ENCODE results near the gene CLRN3. TPM values are rescaled to one million over a fixed set of nuclear protein-coding genes. Genes with fewer than 3 reads are reported as not detected.

Gene CLRN3
- total and polyA plus RNA-seq, 2 of the 8 experiments (the other 6 are each of a cell fraction or from before 2014, with no cell fraction given): not detected

DNA sequence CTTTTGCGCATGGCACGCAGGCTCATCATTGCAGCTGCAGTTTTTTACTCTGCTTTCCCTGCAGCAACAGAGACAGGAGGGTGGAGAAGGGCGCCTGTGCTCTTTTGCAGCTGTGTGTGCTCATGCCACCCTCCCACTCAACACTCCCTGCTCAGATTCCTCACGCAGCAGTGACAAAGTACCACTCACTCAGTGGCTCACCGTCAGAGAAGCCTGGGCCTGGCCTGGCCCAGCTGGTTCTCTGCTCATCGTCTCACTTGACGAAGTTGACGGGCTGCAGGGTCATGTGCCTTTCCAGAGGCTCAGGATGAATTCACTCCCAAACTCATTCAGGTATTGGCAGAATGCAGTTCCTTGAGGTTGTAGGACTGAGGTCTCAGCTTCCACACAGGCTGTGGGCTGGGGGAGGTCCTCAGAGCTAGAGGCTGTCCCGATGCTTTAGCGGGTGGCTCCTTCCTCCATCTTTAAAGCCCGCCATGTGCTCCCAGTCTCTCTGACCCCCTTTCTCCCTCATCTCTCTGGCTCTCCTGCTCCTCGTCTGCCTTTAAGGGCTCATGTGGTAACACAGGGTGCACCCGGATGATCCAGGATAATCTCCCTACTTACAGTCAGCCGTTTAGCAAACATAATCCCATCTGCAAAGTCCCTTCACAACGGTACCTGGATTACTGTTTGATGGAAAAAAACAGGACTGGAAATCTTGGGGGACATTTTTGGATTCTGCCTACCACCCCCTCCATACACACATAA lies 40.0 kb upstream of the CLRN3 start:
- FAIRE-seq (no peak), DNase-seq (ENCODE audit: low read depth in 1 of 2, low spot score in 2 of 2) (no peak)
- Histone ChIP-seq H3K23me2 (ENCODE audit: low read depth, low read length) (no peaks in the 10 kb centered on the region), H3K9me3 (ENCODE audit: insufficient read depth in 2 of 2, low read depth in 1 of 2, low read length in 1 of 2) (no peaks in the 10 kb centered on the region), H4K20me1 (replicated peaks in 1 of 2; ENCODE audit: control insufficient read depth in 1 of 2, insufficient read depth in 2 of 2, low read length in 2 of 2) (no peaks in the 10 kb centered on the region), H3K18ac (ENCODE audit: extremely low read depth, low read length) (no peak overlapping the region), H4K91ac (replicated peaks; ENCODE audit: insufficient read length, low read length) (no peak overlapping the region), H3K79me2 (ENCODE audit: control insufficient read depth in 1 of 2, insufficient read depth in 2 of 2, low read length in 2 of 2) (no peaks in the 10 kb centered on the region), H3K79me1 (ENCODE audit: low read depth, low read length) (no peaks in the 10 kb centered on the region), H3K4me2 (ENCODE audit: insufficient read depth in 1 of 2, low read depth in 2 of 2, low read length in 2 of 2) (no peak overlapping the region), H2AK5ac (ENCODE audit: low read depth, low read length) (no peak overlapping the region), H2BK120ac (replicated peaks; ENCODE audit: low read depth, low read length) (no peak overlapping the region), H3K27ac (ENCODE audit: low read depth, low read length) (no peak overlapping the region), H2BK15ac (ENCODE audit: low read length) (no peak overlapping the region), H3K4me3 (ENCODE audit: extremely low read depth in 1 of 4, insufficient read depth in 2 of 4, low read depth in 3 of 4, low read length in 4 of 4) (no peak overlapping the region), H2BK5ac (ENCODE audit: low read depth, low read length) (no peak overlapping the region), H2BK12ac (ENCODE audit: low read depth, low read length) (no peak overlapping the region), H3K27me3 (replicated peaks in 1 of 4; ENCODE audit: control insufficient read depth in 3 of 4, extremely low read depth in 1 of 4, insufficient read depth in 3 of 4, low read length in 3 of 4) (no peaks in the 10 kb centered on the region), H3K23ac (ENCODE audit: insufficient read length) (no peak overlapping the region), H3K4me1 (replicated peaks in 1 of 4; ENCODE audit: control insufficient read depth in 3 of 4, insufficient read depth in 4 of 4, low read length in 3 of 4) (0 out of 7 replicates have a peak, but pooled peaks cover 0 to 3% (median 0%) of the 10 kb centered on the region in 4 experiments), H3K14ac (ENCODE audit: insufficient read length) (no peak overlapping the region), H3K9ac (replicated peaks in 1 of 4; ENCODE audit: extremely low read depth in 1 of 4, low read depth in 3 of 4, low read length in 3 of 4) (no peak overlapping the region), H2BK20ac (ENCODE audit: low read length) (no peak overlapping the region), H3K56ac (replicated peaks; ENCODE audit: insufficient read length, low read depth, low read length) (no peak overlapping the region), H4K5ac (ENCODE audit: insufficient read length, low read depth, low read length) (no peak overlapping the region), H2AFZ (ENCODE audit: low read length) (no peak overlapping the region), H3K4ac (replicated peaks; ENCODE audit: insufficient read length, low read depth, low read length) (no peak overlapping the region), H3K36me3 (ENCODE audit: control insufficient read depth in 2 of 4, insufficient read depth in 4 of 4, low read length in 3 of 4) (no peaks in the 10 kb centered on the region), H4K8ac (ENCODE audit: extremely low read depth, insufficient read depth, low read length) (no peak overlapping the region)
- ChIA-PET POLR2A (ENCODE audit: partially characterized antibody) (no interaction called here), CTCF (ENCODE audit: partially characterized antibody) (interaction anchor here (0.8 to 1.6 kb wide), 7 partner anchors 11 to 162 kb away, joined by 3 to 7 read pairs (median 3); no protein-coding TSS in a partner anchor)
- WGBS, 2 experiments (ENCODE audit: extremely low coverage in 1 of 2, insufficient coverage in 1 of 2, insufficient read length in 1 of 2, insufficient replicate concordance in 2 of 2, low coverage in 1 of 2, low lambda C conversion rate in 2 of 2, missing lambda C conversion rate in 1 of 2): 93% methylated on average over 15 of the region's 15 CpGs; no CpG with 5 or more reads in 1 of the 2 experiments
- TF ChIP-seq RFX5 (IDR thresholded peaks at IDR 0.05; ENCODE audit: borderline replicate concordance, low read depth, low read length) (no peak), CHD2 (IDR thresholded peaks at IDR 0.05; ENCODE audit: low read length) (no peak), KDM5A (IDR thresholded peaks at IDR 0.05; ENCODE audit: low read length) (no peak), YY1 (IDR thresholded peaks at IDR 0.05; ENCODE audit: low read depth, low read length) (no peak), ATF3 (IDR thresholded peaks at IDR 0.05; ENCODE audit: insufficient read depth, low read depth, low read length) (no peak), SUZ12 (IDR thresholded peaks at IDR 0.05; ENCODE audit: low read length) (no peak), RNF2 (IDR thresholded peaks at IDR 0.05; ENCODE audit: borderline replicate concordance, low read depth, low read length, missing control alignments, poor library complexity, severe bottlenecking) (no peak), CTBP2 (IDR thresholded peaks at IDR 0.05; ENCODE audit: borderline replicate concordance, insufficient read depth, insufficient read length, low read length) (no peak), HDAC2 (IDR thresholded peaks at IDR 0.05; ENCODE audit: borderline replicate concordance in 1 of 2, low read depth in 2 of 2, low read length in 2 of 2) (no peak), ZNF274 (IDR thresholded peaks at IDR 0.05; ENCODE audit: borderline replicate concordance, extremely low read depth, low read length) (no peak), RBBP5 (IDR thresholded peaks at IDR 0.05; ENCODE audit: borderline replicate concordance, low read depth, low read length) (no peak)

All from H1 (cell line).